GM12874 (cell line): ENCODE measurements around the gene SYVN1.

ENCODE experiments used
- TF ChIP-seq, protein P1 (sequence below): IDR thresholded peaks from 2 replicates; pipeline ENCODE4 v1.5.1; 2011; ENCODE audit warnings: low read depth, mild to moderate bottlenecking, control low read depth, low read length, moderate library complexity; ENCODE audit not compliant: insufficient read depth

Gene SYVN1

GRCh38 chr11:65111159-65111743 is 23.1 kb downstream of the SYVN1 start:
- TF ChIP-seq, protein P1, sequence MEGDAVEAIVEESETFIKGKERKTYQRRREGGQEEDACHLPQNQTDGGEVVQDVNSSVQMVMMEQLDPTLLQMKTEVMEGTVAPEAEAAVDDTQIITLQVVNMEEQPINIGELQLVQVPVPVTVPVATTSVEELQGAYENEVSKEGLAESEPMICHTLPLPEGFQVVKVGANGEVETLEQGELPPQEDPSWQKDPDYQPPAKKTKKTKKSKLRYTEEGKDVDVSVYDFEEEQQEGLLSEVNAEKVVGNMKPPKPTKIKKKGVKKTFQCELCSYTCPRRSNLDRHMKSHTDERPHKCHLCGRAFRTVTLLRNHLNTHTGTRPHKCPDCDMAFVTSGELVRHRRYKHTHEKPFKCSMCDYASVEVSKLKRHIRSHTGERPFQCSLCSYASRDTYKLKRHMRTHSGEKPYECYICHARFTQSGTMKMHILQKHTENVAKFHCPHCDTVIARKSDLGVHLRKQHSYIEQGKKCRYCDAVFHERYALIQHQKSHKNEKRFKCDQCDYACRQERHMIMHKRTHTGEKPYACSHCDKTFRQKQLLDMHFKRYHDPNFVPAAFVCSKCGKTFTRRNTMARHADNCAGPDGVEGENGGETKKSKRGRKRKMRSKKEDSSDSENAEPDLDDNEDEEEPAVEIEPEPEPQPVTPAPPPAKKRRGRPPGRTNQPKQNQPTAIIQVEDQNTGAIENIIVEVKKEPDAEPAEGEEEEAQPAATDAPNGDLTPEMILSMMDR, result no peak

DNA sequence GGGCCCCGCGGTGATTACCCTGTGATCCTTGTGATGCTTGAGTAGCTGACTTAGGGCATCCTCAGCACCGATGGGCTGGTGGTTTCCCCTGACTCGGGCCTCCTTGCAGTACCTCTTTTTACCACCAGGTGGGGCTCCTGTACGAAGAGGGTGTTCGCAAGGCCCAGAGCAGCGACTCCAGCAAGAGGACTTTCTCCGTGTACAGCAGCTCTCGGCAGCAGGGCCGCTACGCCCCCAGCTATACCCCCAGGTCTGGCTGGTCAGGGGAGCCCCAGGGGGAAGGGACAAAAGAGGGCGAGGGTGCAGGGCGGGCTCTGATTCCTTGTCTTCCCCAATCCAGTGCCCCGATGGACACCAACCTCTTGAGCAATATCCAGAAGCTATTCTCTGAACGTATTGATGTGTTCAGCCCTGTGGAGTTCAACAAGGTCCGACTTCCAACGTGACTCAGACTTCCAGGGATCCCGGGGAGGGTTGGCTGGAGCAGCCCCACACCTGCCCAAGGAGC is 23.9 kb downstream of the SYVN1 start:
- TF ChIP-seq, protein P1, result peak; percentile 97

- TF ChIP-seq, protein P1, result no peak
These were observed 24.8 kb downstream of the SYVN1 start for GRCh38 chr11:65109231-65110198.

GRCh38 chr11:65108469-65109123 is 25.7 kb downstream of the SYVN1 start:
- TF ChIP-seq, protein P1, result no peak

DNA sequence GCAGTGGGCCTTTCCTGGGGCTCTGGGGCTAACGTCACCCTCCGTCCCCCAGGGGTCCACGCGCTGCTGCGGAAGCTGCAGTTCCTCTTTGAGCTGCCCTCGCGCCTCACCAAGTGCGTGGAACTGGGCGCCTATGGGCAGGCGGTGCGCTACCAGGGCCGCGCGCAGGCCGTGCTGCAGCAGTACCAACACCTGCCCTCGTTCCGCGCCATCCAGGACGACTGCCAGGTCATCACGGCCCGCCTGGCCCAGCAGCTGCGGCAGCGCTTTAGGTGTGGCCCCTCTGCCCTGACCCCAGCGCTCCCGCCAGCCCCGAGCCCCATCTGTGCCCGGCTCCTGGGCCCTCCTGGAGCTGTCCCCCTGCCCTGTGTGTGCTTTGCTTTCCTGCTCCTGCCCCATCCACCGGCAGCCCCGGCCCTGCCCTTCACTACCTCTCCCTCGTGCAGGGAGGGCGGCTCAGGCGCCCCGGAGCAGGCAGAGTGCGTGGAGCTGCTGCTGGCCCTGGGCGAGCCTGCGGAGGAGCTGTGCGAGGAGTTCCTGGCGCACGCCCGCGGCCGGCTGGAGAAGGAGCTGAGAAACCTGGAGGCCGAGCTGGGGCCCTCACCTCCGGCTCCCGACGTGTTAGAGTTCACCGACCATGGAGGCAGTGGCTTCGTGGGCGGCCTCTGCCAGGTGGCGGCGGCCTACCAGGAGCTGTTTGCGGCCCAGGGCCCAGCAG is 26.4 kb downstream of the SYVN1 start:
- TF ChIP-seq, protein P1, result no peak

DNA sequence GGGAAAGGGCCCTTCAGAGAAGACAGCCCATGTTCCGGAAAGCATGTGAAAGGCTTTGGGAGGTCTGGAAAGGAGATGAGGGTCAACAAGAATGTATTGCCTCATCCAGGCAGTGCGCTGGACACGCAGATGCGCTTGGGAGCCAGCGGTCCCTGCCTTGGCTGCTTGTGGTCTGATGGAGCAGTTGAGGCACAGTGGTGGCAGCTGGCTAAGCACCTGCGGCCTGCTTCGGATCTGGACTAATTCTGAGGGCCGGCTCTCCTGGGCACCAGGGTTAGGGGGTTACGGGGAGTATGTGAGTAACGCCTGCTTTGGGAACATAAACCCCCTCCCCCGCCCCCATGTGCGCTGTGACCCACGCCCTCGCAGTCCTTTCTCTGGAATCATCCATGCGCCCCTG is 27.2 kb downstream of the SYVN1 start:
- TF ChIP-seq, protein P1, result no peak
